ENCODE measurements around the gene DKK3.

- TF ChIP-seq POLR2A (IDR thresholded peaks at IDR 0.05), result no peak
- TF ChIP-seq CTCF (IDR thresholded peaks at IDR 0.05), result no peak
Observed at GRCh38 chr11:11952036-11952435, 56.4 kb downstream of the DKK3 start.

Data from right lobe of liver (tissue), 4 donors.